Femur (tissue), 1 donor: ENCODE measurements around the gene BPIFA2.

Source experiments
- DNase-seq: peaks from one replicate; pipeline ENCODE4 v3.0.0-alpha.2; 2017

The BPIFA2 gene

GRCh38 chr20:33203444-33203843 is 35.5 kb downstream of the BPIFA2 start:
- no peak for DNase-seq

- peak; percentile 83 for DNase-seq
These were observed 41.8 kb downstream of the BPIFA2 start for GRCh38 chr20:33209789-33210188.

GRCh38 chr20:33210371-33210770 is 42.4 kb downstream of the BPIFA2 start:
- DNase-seq, result no peak

DNA sequence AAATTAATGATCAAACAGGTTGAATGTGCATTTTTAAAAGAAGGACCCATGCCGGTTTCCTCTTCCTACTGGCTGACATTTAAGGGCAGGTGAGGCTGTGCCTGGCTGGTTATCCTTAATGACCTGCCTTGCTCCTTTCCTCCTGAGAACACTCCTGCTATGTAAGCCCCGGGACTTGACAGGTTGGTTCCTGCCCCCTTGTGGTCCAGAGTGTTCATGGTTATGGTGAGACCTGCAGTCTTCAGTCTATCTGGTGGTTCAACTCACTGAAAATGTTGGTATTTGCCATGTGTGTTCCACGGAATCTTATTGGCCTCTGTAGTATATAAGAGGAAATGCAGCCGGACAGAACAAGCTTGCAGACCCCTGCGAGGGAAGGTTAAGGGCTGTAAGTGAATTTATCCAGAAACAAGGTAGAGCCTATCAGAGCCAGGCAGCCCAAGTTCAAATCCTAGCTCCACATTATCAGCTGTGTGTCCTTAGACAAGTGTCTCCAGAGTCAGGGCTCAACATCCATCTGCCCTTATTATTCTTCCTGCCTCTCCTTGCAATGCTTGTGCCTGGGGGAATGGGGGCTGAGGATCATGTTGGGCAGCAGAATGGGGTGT is 44.0 kb downstream of the BPIFA2 start:
- DNase-seq, result peak; percentile 24

DNA sequence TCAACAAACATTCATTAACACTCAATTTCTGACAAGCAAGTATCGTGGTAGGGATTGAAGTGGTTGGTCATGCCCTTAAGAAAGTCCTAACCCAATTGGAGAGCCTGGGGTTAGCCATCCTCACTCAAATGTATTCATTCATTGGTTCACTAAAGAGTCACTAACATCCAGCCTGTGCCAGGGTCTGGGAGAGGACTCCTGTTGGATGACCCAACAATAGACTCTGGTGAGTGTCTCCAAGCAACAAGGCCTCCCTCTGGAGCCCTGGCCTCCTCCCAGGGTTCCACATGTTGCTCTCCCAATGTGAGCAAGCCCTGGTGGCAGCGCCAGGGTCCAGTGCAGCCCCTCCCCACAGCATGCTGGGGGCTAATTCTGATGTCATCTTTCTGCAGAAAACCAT is 49.1 kb downstream of the BPIFA2 start, which contains the start of gene BPIFA3:
TSS of gene BPIFA3 (plus strand) at position 301 of the 400 bp plus-strand sequence. CDS start 185 bp downstream, outside the sequence.
- DNase-seq, result no peak

- DNase-seq, result no peak
These were observed 56.4 kb downstream of the BPIFA2 start for GRCh38 chr20:33224399-33224798.

DNA sequence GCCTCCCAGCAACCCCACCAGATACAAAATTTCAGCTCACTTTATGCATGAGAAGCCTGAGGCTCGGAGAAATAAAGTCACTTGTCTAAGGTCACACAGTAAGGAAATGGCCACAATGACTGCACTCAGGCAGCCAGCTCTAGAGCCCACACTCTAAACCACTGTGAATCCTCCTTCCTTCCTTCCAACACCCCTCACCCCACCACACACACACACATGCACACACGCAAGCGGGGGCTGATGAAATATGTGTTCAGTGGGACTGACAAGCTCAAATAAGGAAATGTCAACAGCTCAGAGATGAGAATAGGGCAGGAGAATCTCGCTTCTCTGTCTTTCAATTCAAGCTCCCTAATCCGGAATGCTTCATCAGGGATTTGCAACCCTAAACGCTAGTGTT is 61.9 kb downstream of the BPIFA2 start:
- DNase-seq, result no peak
